ENCODE data around the gene RGS13.

- TF ChIP-seq YY1 (IDR thresholded peaks at IDR 0.05; ENCODE audit: insufficient read depth, insufficient read length) (no peak), ZNF274 (IDR thresholded peaks at IDR 0.05; ENCODE audit: low read depth, low read length) (no peak)
These were observed 72.1 kb downstream of the RGS13 start for GRCh38 chr1:192707978-192708547.
